HG03108 (cell line): ENCODE results near the gene PPIA.

Experiments
- ATAC-seq: cut with Tn5 transposase; IDR thresholded peaks from one replicate; pipeline ENCODE4 v1.9.1; 2021; ENCODE audit warnings: moderate library complexity; ENCODE audit not compliant: unreplicated experiment

The PPIA gene

GRCh38 chr7:44796504-44797328, at the start of gene PPIA:
PPIA (plus strand) TSS chr7:44796681; CDS start chr7:44796725, 44 bp downstream.
- ATAC-seq = peak; percentile 88

- ATAC-seq = peak; percentile 60
Measured at GRCh38 chr7:44748045-44748947, 48.2 kb upstream of the PPIA start, which contains the start of gene ZMIZ2. ZMIZ2 (plus strand) TSS chr7:44748847; CDS start chr7:44756250, 7,403 bp downstream.

- peak; percentile 4 for ATAC-seq
Measured at GRCh38 chr7:44748948-44749731, 47.3 kb upstream of the PPIA start.

GRCh38 chr7:44749992-44750391, 46.5 kb upstream of the PPIA start:
- no peak for ATAC-seq

GRCh38 chr7:44750424-44750823, 46.1 kb upstream of the PPIA start:
- ATAC-seq = no peak

GRCh38 chr7:44750921-44751571, 45.4 kb upstream of the PPIA start:
- ATAC-seq = peak; percentile 63

- ATAC-seq = no peak
Measured at GRCh38 chr7:44752822-44753221, 43.7 kb upstream of the PPIA start.

GRCh38 chr7:44754802-44755697, 41.4 kb upstream of the PPIA start:
- no peak for ATAC-seq

GRCh38 chr7:44755698-44756627, 40.5 kb upstream of the PPIA start:
- no peak for ATAC-seq

GRCh38 chr7:44756904-44757303, 39.6 kb upstream of the PPIA start:
- no peak for ATAC-seq

- ATAC-seq = no peak
Measured at GRCh38 chr7:44757311-44757710, 39.2 kb upstream of the PPIA start.

- ATAC-seq = no peak
Measured at GRCh38 chr7:44757739-44758138, 38.7 kb upstream of the PPIA start.

GRCh38 chr7:44759246-44759645, 37.2 kb upstream of the PPIA start:
- ATAC-seq = no peak

- no peak for ATAC-seq
Measured at GRCh38 chr7:44760034-44760580, 36.4 kb upstream of the PPIA start.

GRCh38 chr7:44761207-44762161, 35.0 kb upstream of the PPIA start:
- no peak for ATAC-seq

GRCh38 chr7:44762300-44762699, 34.2 kb upstream of the PPIA start:
- ATAC-seq = no peak
